HepG2 (cell line): Measurements from ENCODE around the gene ARHGAP31. TPM values are rescaled to one million over a fixed set of nuclear protein-coding genes. Genes with fewer than 3 reads are reported as not detected.

Experiments used
- ATAC-seq: fragments of 200-7000 bp; cut with Tn5 transposase; 3 replicates; pipeline ENCODE4 v1.9.1; 2020; ENCODE audit warnings: mild to moderate bottlenecking, moderate library complexity
- BruUV-seq: library from RNA; stranded (reverse); fragments of 400-500 nt; replicated peaks from 2 replicates; lab custom pipeline; 2021; lab: Mats Ljungman, UMichigan
- CTCF ChIA-PET: fragments of 300-600 bp; formaldehyde crosslinking; extraction: SDS; loops from one replicate; lab custom pipeline; 2021; ENCODE audit warnings: low total read pairs, inconsistent platforms, low intra/inter-chr PET ratio; lab: Yijun Ruan, JAX
- POLR2A ChIA-PET: fragments of 350-600 bp; sonication (Branson Sonifier 250); formaldehyde crosslinking; loops from one replicate; lab custom pipeline; 2020; ENCODE audit warnings: antibody characterized with exemption, inconsistent platforms; lab: Yijun Ruan, JAX
- DNase-seq: peaks from one replicate; pipeline ENCODE4 v3.0.0-alpha.2; 2015; ENCODE audit warnings: low spot score
- FAIRE-seq: peaks from 3 replicates; lab custom pipeline; 2011; peaks lifted over from hg19 to GRCh38; lab: Jason Lieb, UNC
- H2AFZ ChIP-seq: one replicate; pipeline ENCODE4 v1.6.1; 2011; ENCODE audit warnings: low read length, inconsistent platforms
- H3K27ac ChIP-seq: fragments of 300-600 bp; 3 replicates; pipeline ENCODE4 v1.8.0; 2011; ENCODE audit warnings: mixed run types, mild to moderate bottlenecking, mixed read lengths, low read length, inconsistent platforms; ENCODE audit not compliant: insufficient read depth; ENCODE audit errors: extremely low read length
- H3K27me3 ChIP-seq, 2 experiments: fragments of 200-600 bp in 1 of 2; 2 replicates in 1 of 2; 3 replicates in 1 of 2; pipeline versions ENCODE4 v1.6.0 to v1.8.0; 2011; ENCODE audit warnings: low read length in 2 of 2, mild to moderate bottlenecking in 2 of 2, moderate library complexity in 2 of 2, inconsistent platforms in 1 of 2; ENCODE audit not compliant: insufficient read depth in 2 of 2, control insufficient read depth in 1 of 2
- H3K36me3 ChIP-seq, 2 experiments: fragments of 200-600 bp in 1 of 2; replicated peaks in 1 of 2; 2 replicates in 1 of 2; 3 replicates in 1 of 2; pipeline versions ENCODE4 v1.5.1 to v1.8.0; 2011; ENCODE audit warnings: low read length in 2 of 2, inconsistent platforms in 1 of 2; ENCODE audit not compliant: insufficient read depth in 2 of 2, control insufficient read depth in 1 of 2
- H3K4me1 ChIP-seq: 2 replicates; pipeline ENCODE4 v1.5.1; 2012; ENCODE audit warnings: low read length, inconsistent platforms; ENCODE audit not compliant: insufficient read depth
- H3K4me2 ChIP-seq: 2 replicates; pipeline ENCODE4 v1.6.0; 2011; ENCODE audit warnings: low read depth, low read length, inconsistent platforms
- H3K4me3 ChIP-seq, 3 experiments: fragments of 200-600 bp in 1 of 3; sonication (generic), shearing (Covaris generic) in 1 of 3; replicated peaks in 1 of 3; 2 replicates each; pipeline ENCODE4 v1.5.1; 2011 to 2016; ENCODE audit warnings: low read length in 3 of 3, inconsistent platforms in 2 of 3, low read depth in 2 of 3, mild to moderate bottlenecking in 2 of 3, control low read depth in 1 of 3, mixed read lengths in 1 of 3; ENCODE audit not compliant: insufficient read depth in 1 of 3
- H3K79me2 ChIP-seq: one replicate; pipeline ENCODE4 v1.6.1; 2011; ENCODE audit warnings: low read length, inconsistent platforms; ENCODE audit not compliant: insufficient read depth
- H3K9ac ChIP-seq: 2 replicates; pipeline ENCODE4 v1.6.0; 2011; ENCODE audit warnings: mild to moderate bottlenecking, low read depth, low read length, inconsistent platforms; ENCODE audit not compliant: insufficient read depth
- H3K9me3 ChIP-seq: 2 replicates; pipeline ENCODE4 v1.5.1; 2012; ENCODE audit warnings: mild to moderate bottlenecking, low read length
- H4K20me1 ChIP-seq: 2 replicates; pipeline ENCODE4 v1.6.0; 2011; ENCODE audit warnings: inconsistent platforms, mild to moderate bottlenecking, low read length, moderate library complexity; ENCODE audit not compliant: insufficient read depth
- CHD4 ChIP-seq: fragments of 200-600 bp; sonication (generic); IDR thresholded peaks from 2 replicates; pipeline ENCODE4 v1.7.0; 2017; ENCODE audit warnings: mild to moderate bottlenecking, low read length, borderline replicate concordance
- EP300 ChIP-seq, 3 experiments: sonication (generic) in 1 of 3; formaldehyde crosslinking in 1 of 3; IDR thresholded peaks; 2 replicates each; pipeline versions ENCODE4 v1.5.1 to v1.6.1; 2011 to 2020; ENCODE audit warnings: low read depth in 2 of 3, low read length in 2 of 3, borderline replicate concordance in 1 of 3, improper control_type of control experiment in 1 of 3, mild to moderate bottlenecking in 1 of 3, missing genetic modification reagents in 1 of 3, moderate library complexity in 1 of 3
- SKI ChIP-seq: fragments of 450-650 bp; IDR thresholded peaks from one replicate; pipeline ENCODE4 v1.6.1; 2018; ENCODE audit warnings: mild to moderate bottlenecking; ENCODE audit not compliant: partially characterized antibody
- TEAD2 ChIP-seq: sonication (generic); formaldehyde crosslinking; IDR thresholded peaks from 2 replicates; pipeline ENCODE4 v1.9.0; 2021; ENCODE audit warnings: missing genetic modification reagents
- YEATS2 ChIP-seq: sonication (generic); formaldehyde crosslinking; IDR thresholded peaks from 2 replicates; pipeline ENCODE4 v1.4.0; 2020; ENCODE audit warnings: missing genetic modification reagents, borderline replicate concordance
- ZFAT ChIP-seq: sonication (generic); formaldehyde crosslinking; conservative IDR thresholded peaks from 2 replicates; pipeline ENCODE4 v1.8.1; 2023; ENCODE audit warnings: missing genetic modification reagents, inconsistent platforms
- ZNF124 ChIP-seq: sonication (generic); formaldehyde crosslinking; IDR thresholded peaks from 2 replicates; pipeline ENCODE4 v1.4.0; 2020; ENCODE audit warnings: missing genetic modification reagents
- ZNF136 ChIP-seq: sonication (generic); formaldehyde crosslinking; IDR thresholded peaks from 2 replicates; pipeline ENCODE4 v1.8.1; 2022; ENCODE audit warnings: low read depth, mild to moderate bottlenecking, moderate library complexity, missing genetic modification reagents
- ZNF460 ChIP-seq: sonication (generic); formaldehyde crosslinking; IDR thresholded peaks from 2 replicates; pipeline ENCODE4 v1.5.1; 2020; ENCODE audit warnings: missing genetic modification reagents, mild to moderate bottlenecking, borderline replicate concordance
- ZNF563 ChIP-seq: sonication (generic); formaldehyde crosslinking; IDR thresholded peaks from 2 replicates; pipeline ENCODE4 v1.8.0; 2022; ENCODE audit warnings: mild to moderate bottlenecking, moderate library complexity, missing genetic modification reagents
- WGBS: methylation state at CpG from one replicate; pipeline ENCODE4 v1.1.6; 2017; ENCODE audit warnings: low lambda C conversion rate; 5-methylcytosine and 5-hydroxymethylcytosine counted together
- in situ Hi-C: cut with HindIII; loops from 2 replicates; pipeline ENCODE4 v1.10.0; 2017; ENCODE audit warnings: low pct_unique_long_range_greater_than_20kb; ENCODE audit not compliant: extremely low pct_ligation_motif_present
- intact Hi-C: fragments of 100-400 bp; cut with micrococcal nuclease; formaldehyde crosslinking; loops from one replicate; pipeline ENCODE4 v1.10.0; 2022; ENCODE audit not compliant: unreplicated experiment
- polyA plus RNA-seq, 8 experiments: library from polyadenylated mRNA; depleted of rRNA in 3 of 8; stranded (reverse) in 7 of 8; unstranded in 1 of 8; fragments of >200 nt; fragmentation: Illumina TruSeq in 4 of 8; extraction: Trizol in 4 of 8; gene quantifications; 2 replicates each; pipeline versions ENCODE4 v1.2.1 to v1.2.3, GENCODE V29; 2011 to 2016; ENCODE audit warnings: low read depth in 4 of 8, missing spikeins in 1 of 8, mixed read lengths in 1 of 8; ENCODE audit not compliant: insufficient read depth in 1 of 8
- total RNA-seq, 5 experiments: library from RNA; depleted of rRNA; stranded (reverse); fragments of >200 nt; fragmentation: Illumina TruSeq; extraction: Trizol; gene quantifications; 2 replicates each; pipeline ENCODE4 v1.2.3, GENCODE V29; 2016; ENCODE audit warnings: low read depth in 1 of 5
- TF ChIP-seq, protein P1 (sequence below): sonication (generic); formaldehyde crosslinking; IDR thresholded peaks from 2 replicates; pipeline ENCODE4 v1.5.1; 2020; ENCODE audit warnings: mild to moderate bottlenecking, missing genetic modification reagents
- TF ChIP-seq, protein P2 (sequence below): sonication (generic); formaldehyde crosslinking; IDR thresholded peaks from 2 replicates; pipeline ENCODE4 v1.8.1; 2023; ENCODE audit warnings: mild to moderate bottlenecking, missing genetic modification reagents, borderline replicate concordance
- TF ChIP-seq, protein P3 (sequence below): sonication (generic); formaldehyde crosslinking; IDR thresholded peaks from 2 replicates; pipeline ENCODE4 v1.5.0; 2020; ENCODE audit warnings: missing genetic modification reagents
- TF ChIP-seq, protein P4 (sequence below): IDR thresholded peaks from 2 replicates; pipeline ENCODE4 v1.6.1; 2012; ENCODE audit warnings: low read length, improper control_type of control experiment

ARHGAP31 gene
- total and polyA plus RNA-seq, 2 of the 13 experiments (the other 11 are each of a cell fraction or from before 2014, with no cell fraction given), result not detected

DNA sequence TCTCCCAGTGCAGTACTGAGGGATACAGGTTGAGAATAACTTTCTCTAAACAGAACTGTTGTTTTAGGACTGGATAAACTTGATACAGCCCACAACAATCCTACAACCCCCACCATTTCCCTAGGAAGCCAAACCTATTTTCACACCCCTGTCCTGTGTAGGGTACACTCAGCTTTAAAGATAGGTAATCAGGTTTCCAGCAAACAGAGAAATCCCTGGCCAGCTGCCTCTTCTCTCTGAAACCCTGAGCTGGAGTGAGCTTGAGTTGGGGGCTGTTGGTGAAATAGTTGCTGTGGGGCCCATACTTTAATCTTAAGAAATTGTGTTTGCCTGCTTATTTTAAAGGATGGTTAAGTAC, 22.1 kb downstream of the ARHGAP31 start (continued):
- TF ChIP-seq ZNF136 (CRISPR knock-in tag), result no peak
- TF ChIP-seq ZNF124 (CRISPR knock-in tag), result no peak
- TF ChIP-seq, protein P1, sequence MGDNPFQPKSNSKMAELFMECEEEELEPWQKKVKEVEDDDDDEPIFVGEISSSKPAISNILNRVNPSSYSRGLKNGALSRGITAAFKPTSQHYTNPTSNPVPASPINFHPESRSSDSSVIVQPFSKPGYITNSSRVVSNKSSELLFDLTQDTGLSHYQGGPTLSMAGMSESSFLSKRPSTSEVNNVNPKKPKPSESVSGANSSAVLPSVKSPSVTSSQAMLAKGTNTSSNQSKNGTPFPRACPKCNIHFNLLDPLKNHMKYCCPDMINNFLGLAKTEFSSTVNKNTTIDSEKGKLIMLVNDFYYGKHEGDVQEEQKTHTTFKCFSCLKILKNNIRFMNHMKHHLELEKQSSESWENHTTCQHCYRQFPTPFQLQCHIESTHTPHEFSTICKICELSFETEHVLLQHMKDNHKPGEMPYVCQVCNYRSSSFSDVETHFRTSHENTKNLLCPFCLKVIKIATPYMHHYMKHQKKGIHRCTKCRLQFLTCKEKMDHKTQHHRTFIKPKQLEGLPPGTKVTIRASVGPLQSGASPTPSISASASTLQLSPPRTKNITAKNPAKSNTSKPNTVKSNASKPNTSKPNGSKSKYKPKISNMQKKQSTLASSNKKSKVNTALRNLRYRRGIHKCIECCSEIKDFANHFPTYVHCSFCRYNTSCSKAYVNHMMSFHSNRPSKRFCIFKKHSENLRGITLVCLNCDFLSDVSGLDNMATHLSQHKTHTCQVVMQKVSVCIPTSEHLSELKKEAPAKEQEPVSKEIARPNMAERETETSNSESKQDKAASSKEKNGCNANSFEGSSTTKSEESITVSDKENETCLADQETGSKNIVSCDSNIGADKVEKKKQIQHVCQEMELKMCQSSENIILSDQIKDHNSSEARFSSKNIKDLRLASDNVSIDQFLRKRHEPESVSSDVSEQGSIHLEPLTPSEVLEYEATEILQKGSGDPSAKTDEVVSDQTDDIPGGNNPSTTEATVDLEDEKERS (CRISPR knock-in tag), result no peak
- no peak for TF ChIP-seq SKI
- TF ChIP-seq YEATS2 (CRISPR knock-in tag), result no peak
- TF ChIP-seq, protein P2, sequence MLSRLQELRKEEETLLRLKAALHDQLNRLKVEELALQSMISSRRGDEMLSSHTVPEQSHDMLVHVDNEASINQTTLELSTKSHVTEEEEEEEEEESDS (CRISPR knock-in tag), result no peak
- TF ChIP-seq, protein P3, sequence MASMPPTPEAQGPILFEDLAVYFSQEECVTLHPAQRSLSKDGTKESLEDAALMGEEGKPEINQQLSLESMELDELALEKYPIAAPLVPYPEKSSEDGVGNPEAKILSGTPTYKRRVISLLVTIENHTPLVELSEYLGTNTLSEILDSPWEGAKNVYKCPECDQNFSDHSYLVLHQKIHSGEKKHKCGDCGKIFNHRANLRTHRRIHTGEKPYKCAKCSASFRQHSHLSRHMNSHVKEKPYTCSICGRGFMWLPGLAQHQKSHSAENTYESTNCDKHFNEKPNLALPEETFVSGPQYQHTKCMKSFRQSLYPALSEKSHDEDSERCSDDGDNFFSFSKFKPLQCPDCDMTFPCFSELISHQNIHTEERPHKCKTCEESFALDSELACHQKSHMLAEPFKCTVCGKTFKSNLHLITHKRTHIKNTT (CRISPR knock-in tag), result no peak

DNA sequence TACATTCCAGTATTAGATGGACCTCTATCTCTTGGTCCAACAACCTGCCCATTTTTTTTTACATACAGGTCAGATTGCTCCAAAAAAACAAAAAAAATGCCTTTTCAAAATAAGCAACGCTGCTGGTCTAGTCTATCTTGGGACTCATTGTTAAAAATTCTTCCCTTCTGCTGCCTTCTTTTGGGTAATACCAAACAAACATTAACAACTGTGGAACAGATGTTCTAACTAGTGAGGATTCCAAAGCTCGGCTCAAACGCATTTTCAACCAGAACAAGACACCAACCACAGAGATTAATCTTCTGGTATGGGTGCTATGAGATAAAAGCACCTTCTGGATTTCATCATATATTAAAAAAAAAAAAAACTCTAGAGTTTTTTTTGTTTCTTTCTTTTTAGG, 24.7 kb downstream of the ARHGAP31 start:
- Histone ChIP-seq H3K36me3 (no peaks in the 10 kb centered on the region), H3K79me2 (no peaks in the 10 kb centered on the region), H2AFZ (no peak overlapping the region), H3K4me2 (no peak overlapping the region), H3K9ac (no peak overlapping the region), H3K27me3 (peaks cover 0 to 9% of the 10 kb centered on the region in 2 experiments; a peak in 4 of 5 replicates), H3K4me3 (no peak overlapping the region), H4K20me1 (no peaks in the 10 kb centered on the region), H3K9me3 (no peaks in the 10 kb centered on the region), H3K27ac (no peak overlapping the region), H3K4me1 (peaks cover 13% of the 10 kb centered on the region)
- ChIA-PET CTCF (no interaction called here), POLR2A (no interaction called here)
- BruUV-seq, result no TSS peak
- no peak for DNase-seq
- intact Hi-C loops, result no loop called here
- no peak for ATAC-seq
- in situ Hi-C loops, result no loop called here
- 39% methylated on average over 3 of the region's 3 CpGs for WGBS
- no peak for FAIRE-seq
- TF ChIP-seq ZNF460, result no peak
- no peak for TF ChIP-seq ZNF563 (CRISPR knock-in tag)
- TF ChIP-seq, protein P4, sequence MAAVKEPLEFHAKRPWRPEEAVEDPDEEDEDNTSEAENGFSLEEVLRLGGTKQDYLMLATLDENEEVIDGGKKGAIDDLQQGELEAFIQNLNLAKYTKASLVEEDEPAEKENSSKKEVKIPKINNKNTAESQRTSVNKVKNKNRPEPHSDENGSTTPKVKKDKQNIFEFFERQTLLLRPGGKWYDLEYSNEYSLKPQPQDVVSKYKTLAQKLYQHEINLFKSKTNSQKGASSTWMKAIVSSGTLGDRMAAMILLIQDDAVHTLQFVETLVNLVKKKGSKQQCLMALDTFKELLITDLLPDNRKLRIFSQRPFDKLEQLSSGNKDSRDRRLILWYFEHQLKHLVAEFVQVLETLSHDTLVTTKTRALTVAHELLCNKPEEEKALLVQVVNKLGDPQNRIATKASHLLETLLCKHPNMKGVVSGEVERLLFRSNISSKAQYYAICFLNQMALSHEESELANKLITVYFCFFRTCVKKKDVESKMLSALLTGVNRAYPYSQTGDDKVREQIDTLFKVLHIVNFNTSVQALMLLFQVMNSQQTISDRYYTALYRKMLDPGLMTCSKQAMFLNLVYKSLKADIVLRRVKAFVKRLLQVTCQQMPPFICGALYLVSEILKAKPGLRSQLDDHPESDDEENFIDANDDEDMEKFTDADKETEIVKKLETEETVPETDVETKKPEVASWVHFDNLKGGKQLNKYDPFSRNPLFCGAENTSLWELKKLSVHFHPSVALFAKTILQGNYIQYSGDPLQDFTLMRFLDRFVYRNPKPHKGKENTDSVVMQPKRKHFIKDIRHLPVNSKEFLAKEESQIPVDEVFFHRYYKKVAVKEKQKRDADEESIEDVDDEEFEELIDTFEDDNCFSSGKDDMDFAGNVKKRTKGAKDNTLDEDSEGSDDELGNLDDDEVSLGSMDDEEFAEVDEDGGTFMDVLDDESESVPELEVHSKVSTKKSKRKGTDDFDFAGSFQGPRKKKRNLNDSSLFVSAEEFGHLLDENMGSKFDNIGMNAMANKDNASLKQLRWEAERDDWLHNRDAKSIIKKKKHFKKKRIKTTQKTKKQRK, result no peak
- TF ChIP-seq EP300 (IDR thresholded peaks at IDR 0.05; ENCODE audit: low read depth in 2 of 2, low read length in 2 of 2), result no peak
- TF ChIP-seq EP300 (CRISPR knock-in tag; IDR thresholded peaks at IDR 0.05; ENCODE audit: borderline replicate concordance), result no peak
- no peak for TF ChIP-seq ZFAT (CRISPR knock-in tag)
- TF ChIP-seq YEATS2 (CRISPR knock-in tag), result no peak
- TF ChIP-seq TEAD2 (CRISPR knock-in tag), result no peak
- TF ChIP-seq CHD4, result no peak
